ENCODE data around the gene CDC23.

GRCh38 chr5:138241688-138242571 is 28.8 kb upstream of the CDC23 start:
- TF ChIP-seq CTCF (conservative IDR thresholded peaks at IDR 0.05; ENCODE audit: low read length) (no peak), EZH2phosphoT487 (IDR thresholded peaks at IDR 0.05; ENCODE audit: borderline replicate concordance, low read depth, low read length) (no peak)
